GM13976 (cell line): Measurements from ENCODE around the gene CA11.

Experiments
- DNase-seq: peaks from one replicate; pipeline ENCODE4 v3.0.0; 2012; ENCODE audit warnings: low spot score
- CTCF ChIP-seq: IDR thresholded peaks from 2 replicates; pipeline ENCODE4 v1.5.1; 2012; ENCODE audit warnings: borderline replicate concordance, mild to moderate bottlenecking; ENCODE audit not compliant: insufficient read depth; ENCODE audit errors: extremely low read depth, missing control alignments, control extremely low read depth
- in situ Hi-C: fragments of 300-500 bp; cut with MboI; formaldehyde crosslinking; loops from one replicate; pipeline ENCODE4 v1.12.0; 2022; ENCODE audit warnings: low sequenced_read_pairs, mixed read lengths, inconsistent platforms; ENCODE audit not compliant: unreplicated experiment

CA11 gene

GRCh38 chr19:48674216-48674809 is 28.3 kb upstream of the CA11 start:
- peak; percentile 37 for DNase-seq
- TF ChIP-seq CTCF = no peak
- in situ Hi-C loops = no loop called here

- peak; percentile 19 for DNase-seq
- in situ Hi-C loops = no loop called here
- no peak for TF ChIP-seq CTCF
Observed at GRCh38 chr19:48673436-48674100, 27.6 kb upstream of the CA11 start.

- in situ Hi-C loops = no loop called here
- peak; percentile 16 for DNase-seq
- no peak for TF ChIP-seq CTCF
Observed at GRCh38 chr19:48672994-48673393, 27.0 kb upstream of the CA11 start, which contains the start of gene NTN5. Gene NTN5, minus strand, starts transcription at chr19:48673017. Its CDS starts 2,031 bp downstream, at chr19:48670986.

- no peak for TF ChIP-seq CTCF
- in situ Hi-C loops = no loop called here
- DNase-seq = peak; percentile 39
Observed at GRCh38 chr19:48671446-48671995, 25.5 kb upstream of the CA11 start.

GRCh38 chr19:48670699-48671445 is 24.9 kb upstream of the CA11 start:
- in situ Hi-C loops = no loop called here
- peak; percentile 16 for DNase-seq
- no peak for TF ChIP-seq CTCF

- in situ Hi-C loops = no loop called here
Observed at GRCh38 chr19:48669903-48670668, 24.1 kb upstream of the CA11 start.

More at GRCh38 chr19:48669903-48670668, 24.1 kb upstream of the CA11 start:
- TF ChIP-seq CTCF = no peak
- no peak for DNase-seq
